Fibroblast of lung (primary cell): Measurements from ENCODE around the gene MRPL55.

ENCODE experiments used
- EZH2 ChIP-seq: IDR thresholded peaks from 2 replicates; pipeline ENCODE4 v1.5.1; 2012; ENCODE audit warnings: low read length, control low read depth, mild to moderate bottlenecking; ENCODE audit errors: missing control alignments
- TF ChIP-seq, protein P1 (sequence below), 2 donors: IDR thresholded peaks in 1 of 2; conservative IDR thresholded peaks in 1 of 2; 1 replicate in 1 of 2; 2 replicates in 1 of 2; pipeline ENCODE4 v1.5.1; 2011 to 2012; ENCODE audit warnings: low read length in 2 of 2, control low read depth in 1 of 2, inconsistent platforms in 1 of 2, low read depth in 1 of 2, mild to moderate bottlenecking in 1 of 2

DNA sequence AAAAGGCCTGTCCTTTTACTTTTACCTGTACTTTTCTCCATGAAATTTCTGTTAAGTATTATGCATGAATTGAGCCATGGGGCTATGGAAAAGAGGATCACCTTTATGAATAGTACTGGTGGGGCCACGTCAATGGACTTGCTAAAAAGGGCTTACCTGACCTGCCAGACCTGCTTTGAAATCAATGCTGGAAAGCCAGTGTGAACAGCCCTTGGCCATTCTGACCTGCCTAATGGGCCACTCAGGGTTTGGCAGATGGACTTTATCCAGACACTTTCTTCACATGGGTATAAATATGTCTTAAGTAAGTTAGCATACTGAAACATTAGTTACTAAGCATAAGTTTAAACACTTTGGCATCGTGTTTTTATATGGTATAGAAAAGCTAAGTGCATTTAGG lies 22.7 kb upstream of the MRPL55 start:
- TF ChIP-seq, protein P1, sequence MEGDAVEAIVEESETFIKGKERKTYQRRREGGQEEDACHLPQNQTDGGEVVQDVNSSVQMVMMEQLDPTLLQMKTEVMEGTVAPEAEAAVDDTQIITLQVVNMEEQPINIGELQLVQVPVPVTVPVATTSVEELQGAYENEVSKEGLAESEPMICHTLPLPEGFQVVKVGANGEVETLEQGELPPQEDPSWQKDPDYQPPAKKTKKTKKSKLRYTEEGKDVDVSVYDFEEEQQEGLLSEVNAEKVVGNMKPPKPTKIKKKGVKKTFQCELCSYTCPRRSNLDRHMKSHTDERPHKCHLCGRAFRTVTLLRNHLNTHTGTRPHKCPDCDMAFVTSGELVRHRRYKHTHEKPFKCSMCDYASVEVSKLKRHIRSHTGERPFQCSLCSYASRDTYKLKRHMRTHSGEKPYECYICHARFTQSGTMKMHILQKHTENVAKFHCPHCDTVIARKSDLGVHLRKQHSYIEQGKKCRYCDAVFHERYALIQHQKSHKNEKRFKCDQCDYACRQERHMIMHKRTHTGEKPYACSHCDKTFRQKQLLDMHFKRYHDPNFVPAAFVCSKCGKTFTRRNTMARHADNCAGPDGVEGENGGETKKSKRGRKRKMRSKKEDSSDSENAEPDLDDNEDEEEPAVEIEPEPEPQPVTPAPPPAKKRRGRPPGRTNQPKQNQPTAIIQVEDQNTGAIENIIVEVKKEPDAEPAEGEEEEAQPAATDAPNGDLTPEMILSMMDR (conservative IDR thresholded peaks at IDR 0.05 in 1 of 2, IDR thresholded peaks at IDR 0.05 in 1 of 2; ENCODE audit: low read depth in 1 of 2, low read length in 2 of 2) = no peak
- TF ChIP-seq EZH2 = no peak
